Endodermal cell (in vitro differentiated cells): Measurements from ENCODE around the gene KIDINS220. TPM values are rescaled to one million over a fixed set of nuclear protein-coding genes. Genes with fewer than 3 reads are reported as not detected.

Source experiments
- DNase-seq: peaks from one replicate; pipeline ENCODE4 v3.0.0-alpha.2; 2017
- H3K27ac ChIP-seq: 2 replicates; pipeline ENCODE4 v1.5.1; 2013; ENCODE audit warnings: mild to moderate bottlenecking, low read depth, low read length, moderate library complexity
- H3K27me3 ChIP-seq: 2 replicates; pipeline ENCODE4 v1.6.1; 2013; ENCODE audit warnings: mild to moderate bottlenecking, low read length, moderate library complexity; ENCODE audit not compliant: insufficient read depth, control insufficient read depth, poor library complexity, severe bottlenecking
- H3K36me3 ChIP-seq: 2 replicates; pipeline ENCODE4 v1.7.0; 2013; ENCODE audit warnings: mild to moderate bottlenecking, low read length, moderate library complexity; ENCODE audit not compliant: control insufficient read depth, insufficient read depth
- H3K4me1 ChIP-seq: one replicate; pipeline ENCODE4 v1.7.0; 2013; ENCODE audit warnings: low read length; ENCODE audit not compliant: control insufficient read depth, insufficient read depth
- H3K4me3 ChIP-seq: 2 replicates; pipeline ENCODE4 v1.5.1; 2013; ENCODE audit warnings: mild to moderate bottlenecking, low read length, moderate library complexity
- H3K9ac ChIP-seq: 2 replicates; pipeline ENCODE4 v1.6.1; 2013; ENCODE audit warnings: mild to moderate bottlenecking, low read length, moderate library complexity; ENCODE audit not compliant: poor library complexity, severe bottlenecking; ENCODE audit errors: extremely low read depth
- H3K9me3 ChIP-seq: 2 replicates; pipeline ENCODE4 v1.6.1; 2013; ENCODE audit warnings: mild to moderate bottlenecking, low read length, moderate library complexity; ENCODE audit not compliant: control insufficient read depth
- H3K27ac Mint-ChIP-seq: 2 replicates; pipeline ENCODE4 v1.8.0; 2020; ENCODE audit warnings: mixed read lengths
- H3K27me3 Mint-ChIP-seq: 2 replicates; pipeline ENCODE4 v1.8.0; 2021; ENCODE audit warnings: mild to moderate bottlenecking, mixed read lengths; ENCODE audit not compliant: insufficient read depth
- H3K36me3 Mint-ChIP-seq: 2 replicates; pipeline ENCODE4 v1.8.0; 2020; ENCODE audit warnings: low read depth, mixed read lengths
- H3K4me1 Mint-ChIP-seq: 2 replicates; pipeline ENCODE4 v1.8.0; 2020; ENCODE audit warnings: mixed read lengths
- H3K4me3 Mint-ChIP-seq: 2 replicates; pipeline ENCODE4 v1.8.0; 2020; ENCODE audit warnings: mild to moderate bottlenecking, moderate library complexity, mixed read lengths
- H3K9me3 Mint-ChIP-seq: 2 replicates; pipeline ENCODE4 v1.8.0; 2020; ENCODE audit warnings: mild to moderate bottlenecking, mixed read lengths
- CTCF ChIP-seq: fragments of 200-600 bp; sonication (generic); conservative IDR thresholded peaks from 2 replicates; pipeline ENCODE4 v1.5.0; 2021; ENCODE audit warnings: antibody characterized with exemption, mild to moderate bottlenecking
- WGBS, 2 experiments: methylation state at CpG; one replicate each; pipeline versions ENCODE4 v1.1.5 to v1.1.7; 2013; ENCODE audit warnings: missing lambda C conversion rate in 2 of 2, mixed read lengths in 1 of 2; ENCODE audit not compliant: insufficient coverage in 1 of 2, insufficient read length in 1 of 2; 5-methylcytosine and 5-hydroxymethylcytosine counted together
- total RNA-seq, 2 donors: library from RNA; stranded (reverse); fragmentation: NEBNext Ultra II Directional in 1 of 2; extraction: Animal tissue kit (Norgen Biotek cat#: 25700) in 1 of 2; gene quantifications; 2 replicates in 1 of 2; 3 replicates in 1 of 2; pipeline ENCODE4 v1.2.1, GENCODE V29; 2021

The KIDINS220 gene
- total RNA-seq, 2 donors from 2014 or later = 33.8 to 35.2 TPM

DNA sequence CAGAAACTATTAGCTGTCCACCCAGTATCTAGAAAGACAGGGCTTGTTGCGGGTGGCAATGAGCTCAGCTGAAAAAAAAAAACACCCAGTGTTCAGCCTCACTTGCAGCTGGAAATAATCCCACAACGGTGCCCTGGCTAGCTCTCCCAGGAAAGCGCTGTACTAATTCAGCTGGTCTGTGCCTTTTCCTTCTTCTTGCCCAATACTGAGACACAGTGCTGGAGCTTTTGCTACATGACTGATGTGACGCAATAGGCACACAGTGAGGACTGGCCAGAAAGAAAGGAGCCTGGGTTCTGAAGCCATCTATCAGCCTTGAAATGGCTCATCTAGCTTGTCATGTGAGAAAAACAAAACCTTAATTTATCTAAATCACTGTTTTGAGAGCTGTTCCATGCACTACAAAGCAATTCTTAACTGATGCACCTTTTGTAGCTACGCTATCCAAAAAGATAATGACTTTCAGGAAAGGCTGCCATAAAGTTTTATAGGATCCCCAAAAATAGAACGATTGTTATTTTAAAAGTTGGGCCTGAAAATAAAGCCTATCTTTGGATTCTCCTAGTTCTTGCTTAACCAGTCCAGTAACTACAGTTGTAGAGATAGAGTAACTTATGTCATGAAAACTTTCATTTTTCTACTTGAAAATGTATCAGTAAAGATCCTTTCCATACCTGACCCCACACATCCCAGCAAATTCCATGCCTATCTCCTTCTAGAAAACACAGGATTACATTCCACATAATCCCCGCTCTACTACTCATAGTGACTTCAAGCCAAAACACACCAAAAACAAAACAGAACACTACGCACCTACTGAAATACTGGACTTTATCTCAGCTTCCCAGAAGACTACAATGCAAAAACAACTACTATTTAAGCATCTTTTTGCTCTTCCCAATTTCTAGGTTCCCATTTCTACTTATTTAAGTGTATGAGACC is 15.9 kb downstream of the KIDINS220 start:
- Mint-ChIP-seq H3K9me3 (no peaks in the 10 kb centered on the region), H3K4me3 (no peak overlapping the region), H3K27ac (no peak overlapping the region), H3K36me3 (peaks cover 18% of the 10 kb centered on the region), H3K27me3 (no peaks in the 10 kb centered on the region), H3K4me1 (no peaks in the 10 kb centered on the region)
- H3K9me3 ChIP-seq = no peaks in the 10 kb centered on the region
- H3K9ac ChIP-seq = no peak overlapping the region
- 80 to 83% methylated on average over 7 to 8 of the region's 8 CpGs for WGBS, 2 experiments
- no peaks in the 10 kb centered on the region for H3K4me1 ChIP-seq
- no peaks in the 10 kb centered on the region for H3K27me3 ChIP-seq
- peaks cover 46% of the 10 kb centered on the region for H3K36me3 ChIP-seq
- H3K27ac ChIP-seq = no peak overlapping the region
- H3K4me3 ChIP-seq = no peak overlapping the region
- TF ChIP-seq CTCF = no peak
- DNase-seq = no peak

GRCh38 chr2:8819948-8820347 is 17.5 kb downstream of the KIDINS220 start:
- Mint-ChIP-seq H3K4me1 (no peaks in the 10 kb centered on the region), H3K4me3 (no peak overlapping the region), H3K27ac (no peak overlapping the region), H3K9me3 (no peaks in the 10 kb centered on the region), H3K36me3 (peaks cover 15% of the 10 kb centered on the region), H3K27me3 (no peaks in the 10 kb centered on the region)
- no peak overlapping the region for H3K27ac ChIP-seq
- H3K27me3 ChIP-seq = no peaks in the 10 kb centered on the region
- no peak for DNase-seq
- H3K4me1 ChIP-seq = no peaks in the 10 kb centered on the region
- H3K9me3 ChIP-seq = no peaks in the 10 kb centered on the region
- peaks cover 47% of the 10 kb centered on the region for H3K36me3 ChIP-seq
- no peak overlapping the region for H3K9ac ChIP-seq
- no peak overlapping the region for H3K4me3 ChIP-seq
- WGBS, 2 experiments = 93 to 100% methylated on average over 3 to 8 of the region's 8 CpGs
- TF ChIP-seq CTCF = no peak

DNA sequence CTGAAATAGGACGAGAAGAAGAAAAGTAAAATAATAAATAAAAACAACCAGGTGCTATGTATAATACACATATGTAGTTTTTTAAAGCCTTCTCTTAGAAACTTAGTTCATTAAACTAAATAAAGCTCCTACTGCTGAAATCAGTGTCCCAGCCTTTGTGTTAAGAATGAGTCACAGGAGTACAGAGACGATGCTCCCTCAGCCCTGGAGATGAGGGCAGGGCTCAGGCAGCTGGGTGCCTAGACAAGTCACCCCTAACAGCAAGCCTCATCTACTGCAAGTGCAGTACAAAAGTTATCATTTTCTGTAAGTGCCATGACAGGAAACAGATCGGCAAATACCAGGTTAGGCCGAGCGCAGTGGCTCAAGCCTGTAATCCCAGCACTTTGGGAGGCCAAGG is 18.2 kb downstream of the KIDINS220 start:
- no peaks in the 10 kb centered on the region for H3K27me3 Mint-ChIP-seq
- no peak overlapping the region for H3K27ac Mint-ChIP-seq
- no peak for DNase-seq
- no peaks in the 10 kb centered on the region for H3K4me1 Mint-ChIP-seq
- no peaks in the 10 kb centered on the region for H3K4me1 ChIP-seq
- H3K36me3 Mint-ChIP-seq = peaks cover 13% of the 10 kb centered on the region
- H3K9me3 Mint-ChIP-seq = no peaks in the 10 kb centered on the region
- no peak overlapping the region for H3K27ac ChIP-seq
- no peak for TF ChIP-seq CTCF
- WGBS, 2 experiments = 71 to 92% methylated on average over 3 to 4 of the region's 5 CpGs
- H3K9me3 ChIP-seq = no peaks in the 10 kb centered on the region
- H3K4me3 Mint-ChIP-seq = no peak overlapping the region
- no peaks in the 10 kb centered on the region for H3K27me3 ChIP-seq
- H3K36me3 ChIP-seq = peaks cover 40% of the 10 kb centered on the region
- no peak overlapping the region for H3K9ac ChIP-seq
- H3K4me3 ChIP-seq = no peak overlapping the region
